ENCODE results near the gene MICA.
"Not testable (repeated sequence)": the region's sequence is repeated elsewhere in the genome, so short reads cannot be mapped to it uniquely, and the experiment has no call there.

Gene MICA

GRCh38 chr6:31383149-31383548, 20.2 kb upstream of the MICA start:
- no peak for DNase-seq

GRCh38 chr6:31385041-31385440, 18.4 kb upstream of the MICA start:
- no peak for DNase-seq

GRCh38 chr6:31386099-31386498, 17.3 kb upstream of the MICA start:
- no peak for DNase-seq

GRCh38 chr6:31386977-31387376, 16.4 kb upstream of the MICA start:
- no peak for DNase-seq

GRCh38 chr6:31388916-31389801, 14.2 kb upstream of the MICA start:
- not testable (repeated sequence) for DNase-seq

GRCh38 chr6:31389802-31390132, 13.6 kb upstream of the MICA start:
- DNase-seq = not testable (repeated sequence)

GRCh38 chr6:31393932-31394331, 9.5 kb upstream of the MICA start:
- no peak for DNase-seq

GRCh38 chr6:31394381-31394780, 9.0 kb upstream of the MICA start:
- no peak for DNase-seq

- no peak for DNase-seq
These were observed 7.6 kb upstream of the MICA start for GRCh38 chr6:31395832-31396231.

GRCh38 chr6:31396422-31397152, 6.8 kb upstream of the MICA start:
- peak; percentile 87 for DNase-seq

GRCh38 chr6:31397153-31397499, 6.3 kb upstream of the MICA start:
- not testable (repeated sequence) for DNase-seq

- no peak for DNase-seq
These were observed 5.4 kb upstream of the MICA start for GRCh38 chr6:31397901-31398525.

GRCh38 chr6:31399589-31400466, 3.6 kb upstream of the MICA start:
- peak; percentile 46 for DNase-seq

GRCh38 chr6:31400467-31401289, 2.7 kb upstream of the MICA start:
- peak; percentile 65 for DNase-seq

- no peak for DNase-seq
These were observed 2.0 kb upstream of the MICA start for GRCh38 chr6:31401403-31401802.

- peak; percentile 24 for DNase-seq
These were observed 792 bp upstream of the MICA start for GRCh38 chr6:31402324-31403282.

GRCh38 chr6:31404061-31404364, 618 bp downstream of the MICA start:
- not testable (repeated sequence) for DNase-seq

- no peak for DNase-seq
These were observed 2.6 kb downstream of the MICA start for GRCh38 chr6:31405996-31406395.

- DNase-seq = no peak
These were observed 4.3 kb downstream of the MICA start for GRCh38 chr6:31407699-31408098.

- no peak for DNase-seq
These were observed 9.1 kb downstream of the MICA start for GRCh38 chr6:31412506-31412905.

Data from T-helper 9 cell (primary cell).